A549 (cell line): Measurements from ENCODE around the gene SLC43A1.

Source experiments
- CBX2 ChIP-seq: fragments of 200-600 bp; sonication (generic); IDR thresholded peaks from 2 replicates; pipeline ENCODE4 v1.6.1; 2016; ENCODE audit warnings: low read depth, mild to moderate bottlenecking, borderline replicate concordance
- CHD4 ChIP-seq: fragments of 200-600 bp; sonication (generic); IDR thresholded peaks from 2 replicates; pipeline ENCODE4 v1.6.1; 2016; ENCODE audit warnings: antibody characterized with exemption, mild to moderate bottlenecking, borderline replicate concordance
- CTCF ChIP-seq: fragments of >200 bp; sonication (Bioruptor Twin); formaldehyde crosslinking; IDR thresholded peaks from 3 replicates; pipeline ENCODE4 v1.5.1; 2016
- POLR2A ChIP-seq: IDR thresholded peaks from 2 replicates; pipeline ENCODE4 v1.6.1; 2012; ENCODE audit warnings: mild to moderate bottlenecking, low read length
- RAD21 ChIP-seq, 2 experiments: fragments of >200 bp in 1 of 2; sonication (Bioruptor Twin) in 1 of 2; formaldehyde crosslinking in 1 of 2; IDR thresholded peaks in 1 of 2; conservative IDR thresholded peaks in 1 of 2; 2 replicates in 1 of 2; 3 replicates in 1 of 2; pipeline ENCODE4 v1.6.1; 2012 to 2018; ENCODE audit warnings: inconsistent platforms in 1 of 2
- RCOR1 ChIP-seq: fragments of 150-350 bp; IDR thresholded peaks from 2 replicates; pipeline ENCODE4 v1.6.1; 2014; ENCODE audit warnings: antibody characterized with exemption, low read length, low read depth
- REST ChIP-seq: fragments of 200-600 bp; sonication (generic); IDR thresholded peaks from 2 replicates; pipeline ENCODE4 v1.6.1; 2016; ENCODE audit warnings: antibody characterized with exemption, mild to moderate bottlenecking, moderate library complexity
- RNF2 ChIP-seq: fragments of 200-600 bp; sonication (generic); IDR thresholded peaks from 2 replicates; pipeline ENCODE4 v1.6.1; 2016; ENCODE audit warnings: low read depth, mild to moderate bottlenecking, antibody characterized with exemption, moderate library complexity, borderline replicate concordance
- TP53 ChIP-seq: fragments of 250-450 bp; sonication (Bioruptor Pico); IDR thresholded peaks from 2 replicates; pipeline ENCODE4 v1.5.0; 2021; ENCODE audit warnings: mild to moderate bottlenecking, moderate library complexity

GRCh38 chr11:57491371-57492061, 24.0 kb downstream of the SLC43A1 start:
- TF ChIP-seq RCOR1 (no peak), CTCF (peak; percentile 62), TP53 (CRISPR knock-in tag) (no peak), POLR2A (no peak), RAD21 (conservative IDR thresholded peaks at IDR 0.05 in 1 of 2, IDR thresholded peaks at IDR 0.05 in 1 of 2) (peak; percentile 34 to 35), REST (no peak), CHD4 (no peak), RNF2 (no peak), CBX2 (no peak)
